Measurements from ENCODE around the gene CCDC200. TPM values are rescaled to one million over a fixed set of nuclear protein-coding genes. Genes with fewer than 3 reads are reported as not detected.

Gene CCDC200
- total RNA-seq, 1 donor from 2014 or later = not detected

GRCh38 chr17:43219001-43219400 lies 9.4 kb downstream of the CCDC200 start:
- DNase-seq (ENCODE audit: low spot score) = no peak
- H3K4me2 ChIP-seq = no peak overlapping the region
- no peak overlapping the region for H3K27ac Mint-ChIP-seq
- H3K9ac ChIP-seq = no peak overlapping the region
- H3K4me3 ChIP-seq = no peak overlapping the region
- H3K4me3 Mint-ChIP-seq = no peak overlapping the region
- H3K9me3 ChIP-seq (ENCODE audit: low read depth) = no peaks in the 10 kb centered on the region
- peaks cover 4% of the 10 kb centered on the region for H3K27me3 Mint-ChIP-seq (ENCODE audit: insufficient read depth, low read depth)
- H2AFZ ChIP-seq (replicated peaks) = no peak overlapping the region
- H3K9me3 Mint-ChIP-seq = no peaks in the 10 kb centered on the region
- H3K27ac ChIP-seq = no peak overlapping the region
- no peaks in the 10 kb centered on the region for H3K27me3 ChIP-seq
- H3K36me3 Mint-ChIP-seq = no peaks in the 10 kb centered on the region
- no peaks in the 10 kb centered on the region for H3K36me3 ChIP-seq
- H4K20me1 ChIP-seq (ENCODE audit: low read depth) = no peaks in the 10 kb centered on the region
- H3K79me2 ChIP-seq (ENCODE audit: low read depth) = no peaks in the 10 kb centered on the region
- no peaks in the 10 kb centered on the region for H3K4me1 ChIP-seq
- TF ChIP-seq EZH2 (IDR thresholded peaks at IDR 0.05) (no peak), EZH2phosphoT487 (IDR thresholded peaks at IDR 0.05) (no peak)
- TF ChIP-seq, protein P1, sequence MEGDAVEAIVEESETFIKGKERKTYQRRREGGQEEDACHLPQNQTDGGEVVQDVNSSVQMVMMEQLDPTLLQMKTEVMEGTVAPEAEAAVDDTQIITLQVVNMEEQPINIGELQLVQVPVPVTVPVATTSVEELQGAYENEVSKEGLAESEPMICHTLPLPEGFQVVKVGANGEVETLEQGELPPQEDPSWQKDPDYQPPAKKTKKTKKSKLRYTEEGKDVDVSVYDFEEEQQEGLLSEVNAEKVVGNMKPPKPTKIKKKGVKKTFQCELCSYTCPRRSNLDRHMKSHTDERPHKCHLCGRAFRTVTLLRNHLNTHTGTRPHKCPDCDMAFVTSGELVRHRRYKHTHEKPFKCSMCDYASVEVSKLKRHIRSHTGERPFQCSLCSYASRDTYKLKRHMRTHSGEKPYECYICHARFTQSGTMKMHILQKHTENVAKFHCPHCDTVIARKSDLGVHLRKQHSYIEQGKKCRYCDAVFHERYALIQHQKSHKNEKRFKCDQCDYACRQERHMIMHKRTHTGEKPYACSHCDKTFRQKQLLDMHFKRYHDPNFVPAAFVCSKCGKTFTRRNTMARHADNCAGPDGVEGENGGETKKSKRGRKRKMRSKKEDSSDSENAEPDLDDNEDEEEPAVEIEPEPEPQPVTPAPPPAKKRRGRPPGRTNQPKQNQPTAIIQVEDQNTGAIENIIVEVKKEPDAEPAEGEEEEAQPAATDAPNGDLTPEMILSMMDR (IDR thresholded peaks at IDR 0.05) = no peak
- H3K4me1 Mint-ChIP-seq = peaks cover 2% of the 10 kb centered on the region
- H3F3A ChIP-seq (ENCODE audit: low read depth) = no peaks in the 10 kb centered on the region

GRCh38 chr17:43217614-43218087 lies 10.8 kb downstream of the CCDC200 start:
- Histone ChIP-seq H3K4me2 (no peak overlapping the region), H4K20me1 (ENCODE audit: low read depth) (no peaks in the 10 kb centered on the region), H3K9ac (no peak overlapping the region), H3K36me3 (no peaks in the 10 kb centered on the region), H3K27me3 (no peaks in the 10 kb centered on the region), H3F3A (ENCODE audit: low read depth) (peaks cover 7% of the 10 kb centered on the region), H3K27ac (no peak overlapping the region), H3K79me2 (ENCODE audit: low read depth) (no peaks in the 10 kb centered on the region), H3K4me3 (no peak overlapping the region), H2AFZ (replicated peaks) (no peak overlapping the region), H3K9me3 (ENCODE audit: low read depth) (no peaks in the 10 kb centered on the region), H3K4me1 (peaks cover 1% of the 10 kb centered on the region)
- Mint-ChIP-seq H3K36me3 (no peaks in the 10 kb centered on the region), H3K9me3 (no peaks in the 10 kb centered on the region), H3K27me3 (ENCODE audit: insufficient read depth, low read depth) (peaks cover 4% of the 10 kb centered on the region), H3K4me1 (peaks cover under 1% of the 10 kb centered on the region), H3K27ac (no peak overlapping the region), H3K4me3 (no peak overlapping the region)
- TF ChIP-seq, protein P1 (IDR thresholded peaks at IDR 0.05) = no peak
- no peak for TF ChIP-seq EZH2 (IDR thresholded peaks at IDR 0.05)
- TF ChIP-seq EZH2phosphoT487 (IDR thresholded peaks at IDR 0.05) = no peak
- no peak for DNase-seq (ENCODE audit: low spot score)

DNA sequence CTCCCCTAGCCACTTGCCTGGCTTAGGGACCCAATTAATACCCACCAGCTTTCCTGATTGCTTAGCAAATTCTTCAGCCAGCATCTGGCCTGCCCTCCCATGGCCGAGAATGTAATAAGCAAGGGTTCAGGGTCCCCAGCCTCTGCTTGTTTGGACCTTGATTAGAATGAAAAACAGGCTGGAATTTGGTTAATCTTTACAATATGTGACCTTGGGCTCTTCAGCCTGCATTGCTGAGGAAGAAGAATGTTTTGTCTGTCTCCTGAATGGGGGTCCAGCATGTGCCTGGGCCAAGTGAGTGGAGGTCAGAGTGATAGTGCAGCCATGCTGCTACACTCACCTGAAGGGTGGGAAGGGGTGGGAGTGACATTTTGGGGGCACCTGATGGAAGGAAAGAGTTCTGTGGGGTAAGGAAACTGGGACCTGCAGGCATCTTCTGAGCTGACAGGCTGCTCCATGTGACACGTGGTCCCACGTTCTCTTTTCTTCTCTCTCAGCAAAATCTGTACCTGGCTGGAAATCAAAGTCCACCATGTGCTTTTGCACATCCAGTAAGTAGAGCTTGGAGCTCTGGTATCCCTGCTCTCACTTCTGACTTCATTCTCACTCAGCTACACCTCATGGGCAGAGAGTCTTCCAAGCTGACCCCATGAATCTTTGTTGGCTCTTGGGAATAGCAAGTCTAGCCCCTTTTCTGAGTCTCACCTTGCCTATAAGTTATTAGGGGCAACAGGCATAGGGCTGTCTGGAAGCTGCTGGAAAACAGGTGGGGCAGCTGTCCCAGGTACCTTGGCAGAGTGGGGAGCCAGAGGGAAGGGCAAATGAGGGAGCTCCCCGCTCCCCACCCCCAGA lies 11.4 kb downstream of the CCDC200 start:
- no peaks in the 10 kb centered on the region for H3K9me3 ChIP-seq (ENCODE audit: low read depth)
- no peak overlapping the region for H3K27ac Mint-ChIP-seq

More for the DNA sequence above, 11.4 kb downstream of the CCDC200 start:
- Histone ChIP-seq H3K4me2 (no peak overlapping the region), H3K36me3 (no peaks in the 10 kb centered on the region), H3K79me2 (ENCODE audit: low read depth) (no peaks in the 10 kb centered on the region), H3K27ac (no peak overlapping the region), H4K20me1 (ENCODE audit: low read depth) (no peaks in the 10 kb centered on the region), H3K4me3 (no peak overlapping the region), H3K27me3 (no peaks in the 10 kb centered on the region), H3K4me1 (peaks cover 6% of the 10 kb centered on the region), H3F3A (ENCODE audit: low read depth) (peaks cover 14% of the 10 kb centered on the region), H2AFZ (replicated peaks) (no peak overlapping the region), H3K9ac (no peak overlapping the region)
- Mint-ChIP-seq H3K4me1 (peaks cover 4% of the 10 kb centered on the region), H3K27me3 (ENCODE audit: insufficient read depth, low read depth) (peaks cover 7% of the 10 kb centered on the region), H3K36me3 (no peaks in the 10 kb centered on the region), H3K9me3 (no peaks in the 10 kb centered on the region), H3K4me3 (no peak overlapping the region)
- TF ChIP-seq, protein P1 (IDR thresholded peaks at IDR 0.05) = no peak
- TF ChIP-seq EZH2 (IDR thresholded peaks at IDR 0.05) = no peak
- TF ChIP-seq EZH2phosphoT487 (IDR thresholded peaks at IDR 0.05) = no peak
- no peak for DNase-seq (ENCODE audit: low spot score)
